Measurements from ENCODE around the gene RRAD. TPM values are rescaled to one million over a fixed set of nuclear protein-coding genes. Genes with fewer than 3 reads are reported as not detected.

The RRAD gene
- total RNA-seq, 2 donors from 2014 or later = 173 to 266 TPM

DNA sequence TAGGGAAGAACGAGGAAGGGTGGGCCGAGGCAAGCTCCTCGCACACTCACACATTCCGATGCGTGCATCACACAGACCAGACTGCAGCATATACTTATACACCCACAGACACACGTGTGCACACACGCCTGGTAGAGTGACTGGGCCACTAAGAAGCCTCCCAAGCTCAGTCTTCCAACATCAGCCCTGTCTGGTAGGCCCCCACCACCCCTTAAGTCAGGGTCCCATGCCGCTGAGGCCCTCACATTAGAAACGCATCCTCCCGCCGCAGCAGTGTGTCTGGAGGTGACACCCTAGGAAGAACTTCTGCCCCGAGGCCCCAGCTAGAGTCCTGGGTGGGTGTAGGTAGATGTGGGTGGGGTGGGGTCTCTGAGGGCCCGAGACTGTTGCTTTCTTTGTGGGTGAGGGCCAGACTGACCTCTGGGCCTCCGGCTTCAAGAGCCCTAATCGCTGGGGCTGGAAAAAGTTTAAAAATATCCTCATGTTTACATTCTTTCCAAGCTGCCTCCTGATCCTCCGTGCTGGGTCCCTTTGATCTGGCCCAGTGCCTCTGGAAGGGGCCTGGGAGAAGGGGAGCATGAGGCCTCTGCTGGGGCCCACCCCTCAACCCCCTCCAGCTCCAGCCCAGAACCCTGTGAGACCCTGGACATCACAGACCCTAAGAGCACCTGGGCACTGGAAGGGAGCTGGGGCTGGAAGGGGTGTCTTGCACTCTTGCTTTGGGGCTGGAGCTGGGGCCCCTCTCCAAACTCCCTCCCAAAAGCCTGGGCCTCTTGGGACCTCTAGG lies 20.3 kb downstream of the RRAD start:
- Histone ChIP-seq H3K36me3 (no peaks in the 10 kb centered on the region), H3K27me3 (no peaks in the 10 kb centered on the region), H3K9me3 (no peaks in the 10 kb centered on the region), H3K4me3 (peak overlapping the region; percentile 26 to 42), H3K27ac (peak overlapping the region; percentile 90 to 96), H3K4me1 (peaks cover 0 to 72% of the 10 kb centered on the region in 2 donors)
- no peak for DNase-seq (ENCODE audit: low spot score)
- TF ChIP-seq, protein P1, sequence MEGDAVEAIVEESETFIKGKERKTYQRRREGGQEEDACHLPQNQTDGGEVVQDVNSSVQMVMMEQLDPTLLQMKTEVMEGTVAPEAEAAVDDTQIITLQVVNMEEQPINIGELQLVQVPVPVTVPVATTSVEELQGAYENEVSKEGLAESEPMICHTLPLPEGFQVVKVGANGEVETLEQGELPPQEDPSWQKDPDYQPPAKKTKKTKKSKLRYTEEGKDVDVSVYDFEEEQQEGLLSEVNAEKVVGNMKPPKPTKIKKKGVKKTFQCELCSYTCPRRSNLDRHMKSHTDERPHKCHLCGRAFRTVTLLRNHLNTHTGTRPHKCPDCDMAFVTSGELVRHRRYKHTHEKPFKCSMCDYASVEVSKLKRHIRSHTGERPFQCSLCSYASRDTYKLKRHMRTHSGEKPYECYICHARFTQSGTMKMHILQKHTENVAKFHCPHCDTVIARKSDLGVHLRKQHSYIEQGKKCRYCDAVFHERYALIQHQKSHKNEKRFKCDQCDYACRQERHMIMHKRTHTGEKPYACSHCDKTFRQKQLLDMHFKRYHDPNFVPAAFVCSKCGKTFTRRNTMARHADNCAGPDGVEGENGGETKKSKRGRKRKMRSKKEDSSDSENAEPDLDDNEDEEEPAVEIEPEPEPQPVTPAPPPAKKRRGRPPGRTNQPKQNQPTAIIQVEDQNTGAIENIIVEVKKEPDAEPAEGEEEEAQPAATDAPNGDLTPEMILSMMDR (IDR thresholded peaks at IDR 0.05) = no peak

DNA sequence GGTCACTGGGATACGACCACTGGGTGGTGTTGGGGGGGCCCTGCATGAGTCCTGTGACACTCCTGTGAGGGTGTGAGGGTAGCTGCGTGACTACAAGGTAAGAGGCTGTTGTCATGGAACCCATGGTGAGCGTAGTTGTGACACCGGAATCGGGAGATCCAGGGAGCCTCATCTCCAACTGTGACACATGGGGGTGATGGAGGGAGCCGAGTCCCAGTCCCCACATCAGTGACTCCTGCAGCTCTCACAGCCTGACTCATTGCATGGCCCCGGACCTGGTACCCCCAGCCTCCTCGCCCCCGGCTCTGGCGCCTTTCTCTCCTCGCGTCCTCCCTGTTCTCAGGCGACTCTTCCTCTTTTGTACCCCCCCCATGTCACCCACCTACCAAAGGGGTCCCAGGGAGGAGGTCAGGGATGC lies 20.9 kb downstream of the RRAD start:
- TF ChIP-seq, protein P1 (IDR thresholded peaks at IDR 0.05) = no peak
- H3K36me3 ChIP-seq = no peaks in the 10 kb centered on the region
- DNase-seq (ENCODE audit: low spot score) = no peak
- no peaks in the 10 kb centered on the region for H3K27me3 ChIP-seq
- peak overlapping the region; percentile 26 to 42 for H3K4me3 ChIP-seq
- peak overlapping the region; percentile 90 to 96 for H3K27ac ChIP-seq
- H3K9me3 ChIP-seq = no peaks in the 10 kb centered on the region
- H3K4me1 ChIP-seq = peaks cover 0 to 78% of the 10 kb centered on the region in 2 donors

DNA sequence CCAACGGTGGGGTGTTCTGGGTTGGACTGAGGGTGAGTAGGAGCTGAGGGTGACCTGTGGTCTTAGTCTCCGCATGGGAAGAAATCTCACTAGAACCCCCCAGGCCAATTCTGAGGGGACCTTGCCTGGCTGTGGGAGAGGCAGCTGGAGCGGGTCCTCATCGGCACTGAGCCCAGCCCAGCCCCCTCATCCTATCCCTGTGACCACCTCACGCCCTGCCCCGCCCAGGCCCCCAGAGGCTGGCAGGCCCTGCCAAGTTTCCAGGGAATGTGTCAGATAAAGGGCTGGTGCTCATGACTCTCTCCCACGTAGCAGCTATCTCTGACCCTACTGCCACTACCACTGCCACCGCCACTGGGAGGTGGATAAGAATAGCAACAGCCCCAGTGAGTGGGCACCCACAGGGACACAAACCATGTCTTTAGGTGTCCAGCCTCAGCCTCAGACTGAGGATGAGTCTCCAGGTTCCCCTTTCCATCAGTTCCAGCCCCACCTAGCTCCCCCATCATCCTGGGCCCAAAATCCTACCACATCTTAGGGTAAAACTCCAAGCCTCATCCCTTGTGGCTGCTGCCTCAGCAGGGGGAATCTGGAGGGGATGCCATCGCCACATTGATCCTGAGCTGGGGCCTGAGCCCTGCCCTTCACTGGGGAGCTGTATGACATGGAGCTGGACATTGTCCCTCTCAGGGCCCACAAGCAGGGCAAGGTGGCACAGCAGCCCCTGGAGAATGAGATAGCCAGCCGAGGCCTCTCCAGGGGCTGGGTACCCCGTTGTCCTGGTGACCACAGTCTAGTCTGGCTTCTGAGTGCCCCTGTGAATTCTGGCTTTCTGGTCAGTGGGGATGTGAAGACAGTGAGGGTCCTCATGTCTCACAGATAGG lies 21.5 kb downstream of the RRAD start:
- TF ChIP-seq, protein P1 (IDR thresholded peaks at IDR 0.05) = no peak
- DNase-seq (ENCODE audit: low spot score) = no peak
- H3K4me3 ChIP-seq = peak overlapping the region; percentile 26 to 42
- peaks cover 0 to 85% of the 10 kb centered on the region in 2 donors for H3K4me1 ChIP-seq
- H3K27ac ChIP-seq = peak overlapping the region; percentile 90 to 96
- H3K27me3 ChIP-seq = no peaks in the 10 kb centered on the region
- no peaks in the 10 kb centered on the region for H3K9me3 ChIP-seq
- no peaks in the 10 kb centered on the region for H3K36me3 ChIP-seq

DNA sequence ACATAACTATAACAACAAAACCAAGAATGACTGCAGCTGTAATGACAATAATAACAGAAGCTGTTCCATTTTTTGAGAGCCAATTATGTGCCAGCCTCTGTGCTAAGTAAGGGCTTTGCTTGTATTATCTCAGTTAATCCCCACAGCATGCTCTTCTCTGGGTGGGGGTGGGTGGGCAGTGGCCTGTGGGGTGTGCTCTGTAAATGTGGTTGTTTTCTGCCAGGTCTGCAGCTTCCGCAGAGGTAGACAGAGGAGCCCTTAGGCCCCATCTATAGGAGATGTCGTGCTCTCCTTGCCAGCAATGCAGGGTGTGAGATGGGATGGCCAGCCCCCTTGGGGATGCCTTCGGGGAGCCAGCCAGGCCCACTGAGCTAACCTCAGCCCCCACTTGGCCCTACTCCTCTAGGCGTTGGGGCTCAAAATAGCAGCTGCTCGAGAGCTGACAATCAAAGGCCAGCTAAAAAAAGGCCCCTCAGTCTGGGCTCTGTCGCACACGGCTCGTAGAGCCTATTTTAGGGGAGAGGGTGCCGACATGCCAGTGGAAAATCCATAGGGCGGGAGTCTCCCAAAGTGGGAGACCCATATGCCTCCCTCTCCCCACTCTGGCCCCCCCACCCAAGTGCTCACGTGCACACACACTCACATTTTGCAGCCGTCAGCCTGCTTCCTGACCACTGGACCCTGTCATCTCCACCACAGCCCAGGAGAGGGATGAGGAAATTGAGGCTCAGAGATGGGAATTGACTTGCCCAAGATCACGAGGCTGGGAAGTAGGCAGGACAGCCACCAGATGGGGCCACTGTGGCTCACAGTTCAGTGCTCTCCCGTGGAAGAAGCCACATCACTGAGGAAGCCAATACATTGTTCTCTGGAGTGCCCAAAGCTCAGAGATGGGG lies 22.4 kb downstream of the RRAD start:
- peaks cover 0 to 88% of the 10 kb centered on the region in 2 donors for H3K4me1 ChIP-seq
- DNase-seq (ENCODE audit: low spot score) = no peak

DNA sequence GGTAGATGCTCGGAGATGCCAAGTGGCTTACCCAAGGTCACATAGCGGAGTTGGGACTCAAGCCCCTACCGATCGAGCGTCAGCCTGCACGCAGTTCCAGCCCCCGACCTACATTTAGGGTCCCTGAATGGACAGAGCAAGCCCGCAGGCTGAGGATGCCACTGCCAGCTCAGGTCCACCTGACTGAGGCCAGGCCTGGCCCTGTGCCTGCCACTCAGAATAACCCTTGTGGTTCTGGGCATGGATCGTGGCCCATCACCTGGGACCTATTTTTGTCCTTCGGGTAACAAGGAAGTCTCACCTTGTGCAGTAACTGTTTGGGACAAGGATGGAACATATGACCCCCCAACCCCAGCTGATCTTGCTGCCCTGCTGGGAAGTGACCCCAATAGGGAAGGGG lies 23.7 kb downstream of the RRAD start:
- Histone ChIP-seq H3K4me3 (no peak overlapping the region), H3K9me3 (no peaks in the 10 kb centered on the region), H3K4me1 (peaks cover 0 to 75% of the 10 kb centered on the region in 2 donors), H3K36me3 (no peaks in the 10 kb centered on the region), H3K27me3 (no peaks in the 10 kb centered on the region), H3K27ac (peak overlapping the region; percentile 90 to 96)
- TF ChIP-seq, protein P1 (IDR thresholded peaks at IDR 0.05) = no peak
- no peak for DNase-seq (ENCODE audit: low spot score)

More for the DNA sequence above, 22.4 kb downstream of the RRAD start:
- Histone ChIP-seq H3K36me3 (no peaks in the 10 kb centered on the region), H3K27ac (peak overlapping the region; percentile 90 to 96), H3K4me3 (no peak overlapping the region), H3K9me3 (no peaks in the 10 kb centered on the region), H3K27me3 (no peaks in the 10 kb centered on the region)
- TF ChIP-seq, protein P1 (IDR thresholded peaks at IDR 0.05) = no peak
